HUES64 (cell line): Measurements from ENCODE around the gene DROSHA.

Source experiments
- H3K27ac ChIP-seq: 2 replicates; pipeline ENCODE4 v1.7.0; 2013; ENCODE audit warnings: low read depth, low read length, inconsistent platforms
- H3K27me3 ChIP-seq: 2 replicates; pipeline ENCODE4 v1.6.1; 2013; ENCODE audit warnings: mild to moderate bottlenecking, low read length; ENCODE audit not compliant: insufficient read depth
- H3K36me3 ChIP-seq: 2 replicates; pipeline ENCODE4 v1.6.1; 2013; ENCODE audit warnings: mild to moderate bottlenecking, low read length; ENCODE audit not compliant: insufficient read depth
- H3K4me1 ChIP-seq: 2 replicates; pipeline ENCODE4 v1.6.1; 2013; ENCODE audit warnings: mild to moderate bottlenecking, low read length, moderate library complexity; ENCODE audit not compliant: insufficient read depth
- H3K4me3 ChIP-seq: 2 replicates; pipeline ENCODE4 v1.5.1; 2013; ENCODE audit warnings: mild to moderate bottlenecking, low read length, moderate library complexity
- H3K9ac ChIP-seq: 2 replicates; pipeline ENCODE4 v1.6.1; 2013; ENCODE audit warnings: mild to moderate bottlenecking, low read depth, low read length
- H3K9me3 ChIP-seq: 2 replicates; pipeline ENCODE4 v1.6.1; 2013; ENCODE audit warnings: low read depth, low read length; ENCODE audit not compliant: insufficient read depth
- WGBS: fragments of 150-250, 120-280 bp; methylation state at CpG from one replicate; pipeline ENCODE4 v1.1.7; 2013; ENCODE audit warnings: missing lambda C conversion rate; 5-methylcytosine and 5-hydroxymethylcytosine counted together

Gene DROSHA

GRCh38 chr5:31359839-31360238 is 172.1 kb downstream of the DROSHA start:
- H3K27ac ChIP-seq, result no peak overlapping the region
- no peaks in the 10 kb centered on the region for H3K9me3 ChIP-seq
- H3K36me3 ChIP-seq, result no peaks in the 10 kb centered on the region
- 90% methylated on average over 2 of the region's 3 CpGs for WGBS
- H3K27me3 ChIP-seq, result no peaks in the 10 kb centered on the region
- no peaks in the 10 kb centered on the region; the same call in 1 of the 2 replicates for H3K4me1 ChIP-seq
- no peak overlapping the region for H3K9ac ChIP-seq
- no peak overlapping the region for H3K4me3 ChIP-seq

DNA sequence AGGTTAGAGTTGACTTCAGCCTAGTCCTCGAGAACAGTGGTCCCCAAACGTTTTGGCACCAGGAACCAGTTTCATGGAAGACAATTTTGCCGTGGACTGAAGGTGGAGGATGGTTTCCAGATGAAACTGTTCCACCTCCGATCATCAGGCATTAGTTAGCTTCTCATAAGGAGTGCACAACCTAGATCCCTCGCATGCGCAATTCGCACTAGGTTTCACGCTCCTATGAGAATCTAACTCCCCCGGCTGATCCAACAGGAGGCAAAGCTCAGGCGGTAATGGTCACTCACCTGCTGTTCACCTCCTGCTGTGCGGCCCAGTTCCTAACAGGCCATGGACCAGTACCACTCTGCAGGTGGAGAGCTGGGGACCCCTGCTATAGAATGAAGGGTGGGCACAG is 174.9 kb downstream of the DROSHA start:
- H3K4me1 ChIP-seq, result no peaks in the 10 kb centered on the region; the same call in 1 of the 2 replicates
- H3K27me3 ChIP-seq, result no peaks in the 10 kb centered on the region
- 93% methylated on average over 11 of the region's 11 CpGs for WGBS
- no peak overlapping the region for H3K9ac ChIP-seq
- H3K4me3 ChIP-seq, result no peak overlapping the region
- H3K9me3 ChIP-seq, result no peaks in the 10 kb centered on the region
- H3K36me3 ChIP-seq, result no peaks in the 10 kb centered on the region
- H3K27ac ChIP-seq, result no peak overlapping the region

GRCh38 chr5:31355337-31355736 is 176.6 kb downstream of the DROSHA start:
- no peak overlapping the region for H3K4me3 ChIP-seq
- H3K4me1 ChIP-seq, result no peaks in the 10 kb centered on the region
- 100% methylated on average over 3 of the region's 3 CpGs for WGBS
- no peaks in the 10 kb centered on the region for H3K27me3 ChIP-seq
- H3K27ac ChIP-seq, result no peak overlapping the region
- no peak overlapping the region for H3K9ac ChIP-seq
- H3K9me3 ChIP-seq, result no peaks in the 10 kb centered on the region
- no peaks in the 10 kb centered on the region for H3K36me3 ChIP-seq
